ENCODE measurements around the gene CYTL1.

DNA sequence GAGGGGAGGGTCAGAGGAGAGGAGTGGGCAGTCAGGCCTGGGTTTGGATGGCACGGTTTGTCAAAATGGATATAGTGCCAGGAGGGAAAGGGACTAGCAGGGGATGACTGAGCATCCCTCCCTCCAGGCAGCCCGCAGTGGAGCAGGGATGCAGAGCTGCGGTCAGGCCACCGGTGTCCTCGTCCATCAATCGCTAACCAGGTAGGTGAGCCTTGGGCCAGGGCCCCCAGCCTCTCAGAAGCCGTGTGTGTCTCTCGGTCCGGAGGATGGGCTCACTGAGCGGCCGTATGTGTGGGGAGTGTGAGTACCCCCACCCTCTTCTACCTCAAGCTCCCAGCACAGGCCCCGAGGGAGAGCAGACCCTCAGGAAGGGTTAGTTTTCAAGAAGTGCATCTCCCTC lies 538 bp upstream of the CYTL1 start:
- TF ChIP-seq CTCF (IDR thresholded peaks at IDR 0.05) (no peak), POLR2AphosphoS5 (IDR thresholded peaks at IDR 0.05) (no peak)
